ENCODE data around the gene UBR1. TPM values are rescaled to one million over a fixed set of nuclear protein-coding genes. Genes with fewer than 3 reads are reported as not detected.

The UBR1 gene
- total and polyA plus RNA-seq, 2 donors (not counting 3 experiments of a cell fraction or from before 2014, with no cell fraction given), result 5.3 to 26.9 TPM

DNA sequence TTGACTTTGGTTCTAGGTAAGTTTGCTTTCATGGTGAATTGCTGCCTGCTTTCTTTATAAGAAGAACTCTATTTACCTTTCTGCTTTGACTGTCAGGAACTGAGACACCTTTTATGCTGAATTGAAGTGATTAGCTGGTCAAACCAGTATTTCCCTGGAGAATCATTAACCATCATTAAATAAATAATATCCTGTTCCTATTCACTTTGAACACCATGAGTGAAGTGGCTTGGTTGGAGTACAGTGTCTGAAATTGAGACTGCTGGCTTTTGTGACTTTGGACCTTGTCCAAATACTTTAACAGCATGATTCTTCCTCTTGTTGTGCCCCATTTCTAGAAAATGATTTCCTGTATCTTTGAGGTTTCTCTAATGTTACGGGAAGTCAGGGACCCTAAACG lies 21.9 kb upstream of the UBR1 start:
- Histone ChIP-seq H4K20me1 (replicated peaks; ENCODE audit: control insufficient read depth, extremely low read depth, insufficient read depth, low read length) (no peaks in the 10 kb centered on the region), H3K4me2 (ENCODE audit: insufficient read depth, low read length) (no peak overlapping the region), H3K4me3 (replicated peaks in 1 of 3; ENCODE audit: insufficient read depth in 1 of 3, low read depth in 1 of 3, low read length in 3 of 3) (no peak overlapping the region), H3K36me3 (ENCODE audit: control insufficient read depth in 2 of 2, extremely low read depth in 1 of 2, insufficient read depth in 2 of 2, low read length in 2 of 2) (no peaks in the 10 kb centered on the region), H3K27ac (ENCODE audit: insufficient read depth, low read depth, low read length) (no peak overlapping the region), H3K9me1 (replicated peaks; ENCODE audit: control insufficient read depth, extremely low read depth, insufficient read depth, low read length) (no peaks in the 10 kb centered on the region), H2AFZ (ENCODE audit: low read depth, low read length) (no peak overlapping the region), H3K9me3 (replicated peaks; ENCODE audit: control insufficient read depth, insufficient read depth, low read length) (no peaks in the 10 kb centered on the region), H3K27me3 (ENCODE audit: control insufficient read depth in 2 of 2, insufficient read depth in 2 of 2, low read length in 2 of 2) (no peaks in the 10 kb centered on the region), H3K4me1 (ENCODE audit: control insufficient read depth, extremely low read depth, insufficient read depth, low read length) (peaks cover 7% of the 10 kb centered on the region), H3K9ac (replicated peaks; ENCODE audit: extremely low read depth, insufficient read depth, low read length) (no peak overlapping the region), H3K79me2 (ENCODE audit: control insufficient read depth, insufficient read depth, low read length) (no peaks in the 10 kb centered on the region)
- CTCF ChIA-PET, result no interaction called here
- intact Hi-C loops (cut with micrococcal nuclease), result no loop called here
- dilution Hi-C loops (cut with MboI; ENCODE audit: extremely low pct_ligation_motif_present, low sequenced_read_pairs), result no loop called here
- no peak for TF ChIP-seq MYC (IDR thresholded peaks at IDR 0.05; ENCODE audit: low read depth, low read length)
- no peak for TF ChIP-seq POLR2A (IDR thresholded peaks at IDR 0.05; ENCODE audit: low read depth, low read length)
- no peak for DNase-seq (ENCODE audit: low read depth, low spot score)
- BruUV-seq (replicated peaks), result no TSS peak
- no peak for FAIRE-seq
- POLR2A ChIA-PET, result no interaction called here

DNA sequence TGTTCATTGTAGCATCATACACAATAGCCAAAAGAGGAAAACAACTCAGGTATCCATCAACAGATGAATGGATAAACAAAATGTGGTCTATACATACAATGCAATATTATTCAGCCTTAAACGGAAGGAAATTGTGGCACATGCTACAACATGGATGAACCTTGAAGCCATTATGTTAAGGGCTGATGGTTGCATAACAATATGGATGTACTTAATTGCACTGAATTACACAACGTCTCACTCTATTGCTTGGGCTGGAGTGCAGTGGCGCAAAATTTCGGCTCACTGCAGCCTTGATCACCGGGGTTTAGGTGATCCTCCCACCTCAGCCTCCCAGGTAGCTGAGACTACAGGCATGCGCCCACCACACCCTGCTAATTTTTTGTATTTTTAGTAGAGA lies 20.5 kb upstream of the UBR1 start:
- H3K4me1 ChIP-seq (ENCODE audit: control insufficient read depth, extremely low read depth, insufficient read depth, low read length), result peaks cover 6% of the 10 kb centered on the region
- H3K36me3 ChIP-seq (ENCODE audit: control insufficient read depth in 2 of 2, extremely low read depth in 1 of 2, insufficient read depth in 2 of 2, low read length in 2 of 2), result no peaks in the 10 kb centered on the region
- no peaks in the 10 kb centered on the region for H3K79me2 ChIP-seq (ENCODE audit: control insufficient read depth, insufficient read depth, low read length)
- no peak for DNase-seq (ENCODE audit: low read depth, low spot score)
- intact Hi-C loops (cut with micrococcal nuclease), result no loop called here
- no peak for FAIRE-seq
- H3K27ac ChIP-seq (ENCODE audit: insufficient read depth, low read depth, low read length), result no peak overlapping the region
- H3K9me3 ChIP-seq (replicated peaks; ENCODE audit: control insufficient read depth, insufficient read depth, low read length), result no peaks in the 10 kb centered on the region
- no peak overlapping the region for H3K9ac ChIP-seq (replicated peaks; ENCODE audit: extremely low read depth, insufficient read depth, low read length)
- no peak overlapping the region for H3K4me2 ChIP-seq (ENCODE audit: insufficient read depth, low read length)
- no peaks in the 10 kb centered on the region for H4K20me1 ChIP-seq (replicated peaks; ENCODE audit: control insufficient read depth, extremely low read depth, insufficient read depth, low read length)
- POLR2A ChIA-PET, result no interaction called here
- CTCF ChIA-PET, result interaction anchor here (1.2 kb wide), 1 partner anchor 159 kb away, joined by 3 read pairs; no protein-coding TSS in a partner anchor
- H3K9me1 ChIP-seq (replicated peaks; ENCODE audit: control insufficient read depth, extremely low read depth, insufficient read depth, low read length), result no peaks in the 10 kb centered on the region
- no peak overlapping the region for H3K4me3 ChIP-seq (replicated peaks in 1 of 3; ENCODE audit: insufficient read depth in 1 of 3, low read depth in 1 of 3, low read length in 3 of 3)
- no TSS peak for BruUV-seq (replicated peaks)
- H3K27me3 ChIP-seq (ENCODE audit: control insufficient read depth in 2 of 2, insufficient read depth in 2 of 2, low read length in 2 of 2), result no peaks in the 10 kb centered on the region
- dilution Hi-C loops (cut with MboI; ENCODE audit: extremely low pct_ligation_motif_present, low sequenced_read_pairs), result no loop called here
- no peak for TF ChIP-seq JUN (IDR thresholded peaks at IDR 0.05; ENCODE audit: borderline replicate concordance, insufficient read depth, insufficient read length, low read depth)
- no peak for TF ChIP-seq EZH2 (IDR thresholded peaks at IDR 0.05; ENCODE audit: borderline replicate concordance, low read depth, low read length, severe bottlenecking)
- no peak for TF ChIP-seq MYC (IDR thresholded peaks at IDR 0.05; ENCODE audit: low read depth, low read length)
- TF ChIP-seq POLR2A (IDR thresholded peaks at IDR 0.05; ENCODE audit: low read depth, low read length), result no peak
- TF ChIP-seq, protein P1, sequence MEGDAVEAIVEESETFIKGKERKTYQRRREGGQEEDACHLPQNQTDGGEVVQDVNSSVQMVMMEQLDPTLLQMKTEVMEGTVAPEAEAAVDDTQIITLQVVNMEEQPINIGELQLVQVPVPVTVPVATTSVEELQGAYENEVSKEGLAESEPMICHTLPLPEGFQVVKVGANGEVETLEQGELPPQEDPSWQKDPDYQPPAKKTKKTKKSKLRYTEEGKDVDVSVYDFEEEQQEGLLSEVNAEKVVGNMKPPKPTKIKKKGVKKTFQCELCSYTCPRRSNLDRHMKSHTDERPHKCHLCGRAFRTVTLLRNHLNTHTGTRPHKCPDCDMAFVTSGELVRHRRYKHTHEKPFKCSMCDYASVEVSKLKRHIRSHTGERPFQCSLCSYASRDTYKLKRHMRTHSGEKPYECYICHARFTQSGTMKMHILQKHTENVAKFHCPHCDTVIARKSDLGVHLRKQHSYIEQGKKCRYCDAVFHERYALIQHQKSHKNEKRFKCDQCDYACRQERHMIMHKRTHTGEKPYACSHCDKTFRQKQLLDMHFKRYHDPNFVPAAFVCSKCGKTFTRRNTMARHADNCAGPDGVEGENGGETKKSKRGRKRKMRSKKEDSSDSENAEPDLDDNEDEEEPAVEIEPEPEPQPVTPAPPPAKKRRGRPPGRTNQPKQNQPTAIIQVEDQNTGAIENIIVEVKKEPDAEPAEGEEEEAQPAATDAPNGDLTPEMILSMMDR (IDR thresholded peaks at IDR 0.05; ENCODE audit: extremely low read depth in 1 of 2, insufficient read depth in 1 of 2, low read depth in 1 of 2, low read length in 2 of 2), result no peak
- TF ChIP-seq POLR2AphosphoS5 (IDR thresholded peaks at IDR 0.05; ENCODE audit: insufficient read depth, low read depth, low read length), result no peak
- TF ChIP-seq, protein P2, sequence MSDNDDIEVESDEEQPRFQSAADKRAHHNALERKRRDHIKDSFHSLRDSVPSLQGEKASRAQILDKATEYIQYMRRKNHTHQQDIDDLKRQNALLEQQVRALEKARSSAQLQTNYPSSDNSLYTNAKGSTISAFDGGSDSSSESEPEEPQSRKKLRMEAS (IDR thresholded peaks at IDR 0.05; ENCODE audit: insufficient read depth, insufficient read length), result no peak
- TF ChIP-seq GATA2 (IDR thresholded peaks at IDR 0.05; ENCODE audit: insufficient read depth, insufficient read length, low read depth, low read length), result no peak
- no peak for TF ChIP-seq FOS (IDR thresholded peaks at IDR 0.05; ENCODE audit: borderline replicate concordance, insufficient read depth, low read length)
- H2AFZ ChIP-seq (ENCODE audit: low read depth, low read length), result no peak overlapping the region
